Smooth muscle cell of the pulmonary artery (primary cell): ENCODE results near the gene AIFM3. TPM values are rescaled to one million over a fixed set of nuclear protein-coding genes. Genes with fewer than 3 reads are reported as not detected.

Experiments used
- total RNA-seq: library from RNA; depleted of rRNA; stranded (reverse); fragments of >200 nt; gene quantifications from 2 replicates; pipeline ENCODE4 v1.2.3, GENCODE V29; 2014

The AIFM3 gene, protein sequence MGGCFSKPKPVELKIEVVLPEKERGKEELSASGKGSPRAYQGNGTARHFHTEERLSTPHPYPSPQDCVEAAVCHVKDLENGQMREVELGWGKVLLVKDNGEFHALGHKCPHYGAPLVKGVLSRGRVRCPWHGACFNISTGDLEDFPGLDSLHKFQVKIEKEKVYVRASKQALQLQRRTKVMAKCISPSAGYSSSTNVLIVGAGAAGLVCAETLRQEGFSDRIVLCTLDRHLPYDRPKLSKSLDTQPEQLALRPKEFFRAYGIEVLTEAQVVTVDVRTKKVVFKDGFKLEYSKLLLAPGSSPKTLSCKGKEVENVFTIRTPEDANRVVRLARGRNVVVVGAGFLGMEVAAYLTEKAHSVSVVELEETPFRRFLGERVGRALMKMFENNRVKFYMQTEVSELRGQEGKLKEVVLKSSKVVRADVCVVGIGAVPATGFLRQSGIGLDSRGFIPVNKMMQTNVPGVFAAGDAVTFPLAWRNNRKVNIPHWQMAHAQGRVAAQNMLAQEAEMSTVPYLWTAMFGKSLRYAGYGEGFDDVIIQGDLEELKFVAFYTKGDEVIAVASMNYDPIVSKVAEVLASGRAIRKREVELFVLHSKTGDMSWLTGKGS
- total RNA-seq, result 0.52 and 0.56 TPM in 2 replicates

DNA sequence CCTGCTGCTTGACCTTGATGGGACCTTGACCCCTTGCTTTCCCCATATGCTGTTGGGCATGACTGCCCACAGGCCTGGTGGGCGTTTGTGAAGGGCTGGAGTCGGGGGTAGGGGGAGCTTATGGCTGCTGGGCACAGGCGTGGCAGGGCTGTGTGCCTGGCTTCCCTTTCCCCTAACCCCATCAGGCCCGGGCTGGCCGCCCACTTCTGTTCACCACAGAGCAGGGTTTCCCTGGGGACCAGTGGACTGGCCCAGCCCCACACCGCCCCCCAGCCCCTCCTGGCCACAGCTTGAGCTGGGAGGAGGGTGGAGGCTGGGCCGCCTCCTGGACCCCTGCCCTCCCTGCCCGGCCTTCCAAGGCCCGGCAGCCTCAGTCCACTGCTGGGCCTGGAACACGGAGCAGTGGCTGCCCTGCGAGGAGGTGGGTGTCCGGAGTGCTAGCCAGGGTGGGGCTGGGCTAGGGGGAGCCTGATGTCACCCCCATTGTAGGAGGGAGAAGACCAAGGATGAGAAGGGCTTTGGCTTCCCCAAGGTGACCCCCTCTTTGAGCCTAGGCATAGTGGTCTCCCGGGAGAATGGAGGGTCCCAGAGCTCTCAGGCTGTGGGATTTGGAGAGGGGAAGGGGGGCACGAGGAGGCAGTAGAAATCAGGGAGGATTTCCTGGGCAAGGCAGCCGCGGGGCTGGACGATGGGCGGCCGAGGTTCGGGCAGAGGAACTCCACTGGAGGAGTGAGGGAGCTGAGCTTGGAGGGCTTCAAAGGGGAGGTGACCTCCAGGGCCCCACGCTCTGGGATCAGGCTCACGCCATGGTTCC lies at the start of gene AIFM3:
Gene AIFM3, plus strand, starts transcription at position 373 of the 814 bp plus-strand sequence. CDS start 690 bp downstream, outside the sequence.

DNA sequence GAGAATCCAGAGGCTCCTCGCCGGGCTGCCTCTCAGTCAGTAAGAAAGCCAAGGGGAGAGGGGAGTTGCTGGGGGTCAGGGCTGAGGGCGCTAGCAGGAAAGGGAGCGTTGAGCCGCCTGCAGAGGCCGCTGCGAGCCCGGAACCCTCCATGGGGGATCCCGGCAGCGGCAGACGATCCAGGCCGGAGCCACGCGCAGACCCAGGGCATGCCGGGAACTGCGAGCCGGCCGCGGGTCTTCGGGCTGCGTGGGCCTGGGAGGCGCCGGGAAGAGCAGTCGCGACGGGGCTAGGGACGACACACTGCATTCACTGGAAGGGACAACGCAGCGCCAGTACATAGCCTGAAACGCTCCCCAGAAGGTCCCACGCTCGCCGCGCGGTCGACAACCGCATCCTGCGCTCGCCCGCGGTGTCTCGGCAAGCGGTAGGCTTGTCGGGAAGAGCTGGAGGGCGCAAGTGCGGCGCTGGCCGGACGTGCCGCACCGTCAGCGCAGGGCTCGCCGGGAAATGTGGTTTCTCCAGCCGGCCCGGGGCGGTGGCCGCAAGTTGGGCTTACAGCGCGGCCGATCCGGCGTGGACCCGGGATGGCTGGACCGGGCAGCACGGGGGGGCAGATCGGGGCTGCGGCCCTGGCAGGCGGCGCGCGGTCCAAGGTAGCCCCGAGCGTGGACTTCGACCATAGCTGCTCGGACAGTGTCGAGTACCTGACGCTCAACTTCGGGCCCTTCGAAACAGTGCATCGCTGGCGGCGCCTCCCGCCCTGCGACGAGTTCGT lies 14.9 kb downstream of the AIFM3 start, which contains the start of gene LZTR1:
Gene LZTR1, plus strand, starts transcription at position 511 of the 776 bp plus-strand sequence. Its CDS starts 75 bp downstream, at position 586.

DNA sequence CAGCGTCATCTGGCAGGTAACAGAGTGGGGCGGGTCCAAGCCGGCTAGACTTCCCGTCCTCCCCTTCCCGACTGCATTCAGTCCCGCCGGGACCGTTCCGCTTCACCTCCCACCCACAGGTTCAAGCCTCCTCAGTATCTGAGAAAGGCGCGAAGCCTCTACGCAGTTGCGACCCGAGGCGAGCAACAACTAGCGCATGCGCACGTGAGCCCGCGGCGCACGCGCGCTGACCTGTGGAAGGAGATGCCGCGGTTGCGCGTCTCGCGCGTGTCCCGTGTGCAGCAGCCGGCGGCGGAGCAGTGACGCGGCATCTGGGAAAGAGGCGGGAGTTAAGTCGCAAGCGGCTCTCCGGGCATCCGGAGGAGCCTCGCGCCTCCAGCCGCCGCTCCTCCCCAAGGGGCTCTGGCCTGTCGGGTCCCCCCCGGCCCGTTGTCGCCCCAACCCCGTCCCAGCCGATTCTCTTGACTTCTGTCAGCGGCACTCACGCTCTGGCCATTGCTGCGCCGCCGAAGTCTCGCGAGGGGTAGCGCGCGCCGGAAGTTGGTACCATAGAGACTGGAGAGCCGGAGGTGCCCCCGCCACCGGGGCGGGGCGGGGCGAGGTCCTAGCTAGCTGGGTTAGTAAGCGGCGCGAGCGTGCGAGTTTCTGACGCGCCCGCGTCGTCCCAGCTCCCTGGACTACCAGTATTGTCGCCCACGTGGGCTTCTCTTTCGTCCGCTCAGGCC lies 34.7 kb downstream of the AIFM3 start, which contains the start of gene THAP7:
Gene THAP7, minus strand, starts transcription at position 518 of the 725 bp plus-strand sequence. Its CDS starts 207 bp downstream, at position 311.

DNA sequence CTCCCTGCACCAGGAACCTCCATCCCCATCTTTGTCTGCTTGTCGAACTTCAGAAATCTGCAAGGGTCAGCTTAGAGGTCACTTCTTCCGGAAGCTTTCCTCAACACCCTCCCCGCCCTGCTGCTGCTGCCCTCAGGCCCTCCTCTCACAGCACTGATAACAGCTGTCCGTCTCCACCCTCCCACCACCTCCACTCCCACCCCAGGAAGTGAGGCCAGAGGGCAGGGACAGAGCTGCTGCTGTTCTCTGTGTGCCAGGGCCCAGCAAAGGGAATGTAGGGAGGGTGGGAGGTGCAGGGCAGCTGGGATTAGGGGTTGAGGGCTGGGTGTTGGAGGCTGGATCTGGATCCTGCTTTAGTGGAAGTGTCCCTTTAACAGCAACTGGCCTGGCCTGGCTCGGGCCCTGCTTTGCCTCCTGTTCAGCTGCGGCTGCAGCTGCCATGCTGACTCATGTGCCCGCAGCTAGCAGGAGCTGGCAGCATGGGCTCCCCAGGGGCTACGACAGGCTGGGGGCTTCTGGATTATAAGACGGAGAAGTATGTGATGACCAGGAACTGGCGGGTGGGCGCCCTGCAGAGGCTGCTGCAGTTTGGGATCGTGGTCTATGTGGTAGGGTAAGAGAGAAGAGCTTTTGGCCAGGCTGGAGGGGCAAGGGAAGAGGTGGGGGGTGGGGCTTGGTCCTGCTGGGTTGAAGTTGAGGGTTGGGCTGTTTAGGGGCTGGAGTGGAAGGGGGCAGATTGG lies 47.8 kb downstream of the AIFM3 start, which contains the start of gene P2RX6:
Gene P2RX6, plus strand, starts transcription at position 440 of the 740 bp plus-strand sequence. Its CDS starts 10 bp downstream, at position 450.

Other genes with a start within 250 kb of the AIFM3 start
- gene SERPIND1, start 193.1 kb upstream of the AIFM3 start, total RNA-seq, result not detected in 2 replicates
- 55.6 and 63.8 TPM in 2 replicates for gene PI4KA, start 108.4 kb upstream of the AIFM3 start, total RNA-seq
- 9.2 and 9.3 TPM in 2 replicates for gene SNAP29, start 108.2 kb upstream of the AIFM3 start, total RNA-seq
- gene CRKL, start 49.8 kb upstream of the AIFM3 start, total RNA-seq, result 51.7 and 53.8 TPM in 2 replicates
- gene LZTR1, start 15.0 kb downstream of the AIFM3 start, total RNA-seq, result 75.3 and 97.5 TPM in 2 replicates
- 21.3 and 21.4 TPM in 2 replicates for gene THAP7, start 34.9 kb downstream of the AIFM3 start, total RNA-seq
- gene P2RX6, start 47.9 kb downstream of the AIFM3 start, total RNA-seq, result 10.2 and 20.8 TPM in 2 replicates
- gene SLC7A4, start 65.3 kb downstream of the AIFM3 start, total RNA-seq, result 0.30 and 1.1 TPM in 2 replicates
- gene LRRC74B, start 78.7 kb downstream of the AIFM3 start, total RNA-seq, result 0.07 TPM in 1 of 2 replicates, not detected in the other